HUDEP-2 (cell line): Measurements from ENCODE around the gene LAMTOR2.
A peak's percentile ranks its signal among the peaks of the same experiment; 100 is the strongest.
"Not testable (repeated sequence)": the region's sequence is repeated elsewhere in the genome, so short reads cannot be mapped to it uniquely, and the experiment has no call there.

Experiments
- DNase-seq, 76 experiments: peaks; one replicate each; lab custom pipeline; 2025; ENCODE audit not compliant: unreplicated experiment in 76 of 76; lab: John Stamatoyannopoulos, UW

The LAMTOR2 gene

DNA sequence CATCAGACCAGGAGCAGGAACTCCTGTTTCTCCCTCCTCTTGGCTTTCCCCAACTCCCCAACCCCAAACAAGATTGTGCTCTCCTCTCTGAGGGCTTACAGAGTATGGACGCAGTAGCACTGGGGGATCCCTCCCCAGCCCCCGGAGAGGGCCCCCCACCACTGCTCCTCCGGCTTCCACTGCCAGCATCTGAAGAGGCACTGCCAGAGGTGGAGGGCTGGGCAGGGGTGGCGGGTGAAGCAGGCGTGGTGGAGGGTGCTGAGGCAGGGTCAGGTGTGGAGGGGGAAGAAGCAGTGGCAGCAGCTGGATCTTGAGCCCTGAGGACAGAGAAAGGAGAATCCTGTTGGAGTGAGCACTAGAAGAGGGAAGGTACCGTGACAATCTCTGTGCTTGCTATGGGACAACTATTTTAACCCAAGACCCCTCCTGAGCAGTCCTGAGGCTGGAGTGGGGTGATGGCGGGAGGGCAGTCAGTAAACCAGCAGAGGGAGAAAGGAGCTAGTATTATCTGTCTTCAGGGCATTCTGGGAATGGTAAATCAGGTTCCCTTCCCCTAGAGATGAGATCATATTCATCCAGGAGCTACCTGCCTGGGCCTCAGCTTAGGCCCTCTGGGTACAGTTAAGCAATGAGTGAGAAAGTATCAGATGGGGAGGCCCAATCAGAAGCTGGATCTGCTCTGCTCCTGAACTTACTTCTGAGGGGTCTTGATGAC is 3.4 kb upstream of the LAMTOR2 start:
- DNase-seq: no peak

DNA sequence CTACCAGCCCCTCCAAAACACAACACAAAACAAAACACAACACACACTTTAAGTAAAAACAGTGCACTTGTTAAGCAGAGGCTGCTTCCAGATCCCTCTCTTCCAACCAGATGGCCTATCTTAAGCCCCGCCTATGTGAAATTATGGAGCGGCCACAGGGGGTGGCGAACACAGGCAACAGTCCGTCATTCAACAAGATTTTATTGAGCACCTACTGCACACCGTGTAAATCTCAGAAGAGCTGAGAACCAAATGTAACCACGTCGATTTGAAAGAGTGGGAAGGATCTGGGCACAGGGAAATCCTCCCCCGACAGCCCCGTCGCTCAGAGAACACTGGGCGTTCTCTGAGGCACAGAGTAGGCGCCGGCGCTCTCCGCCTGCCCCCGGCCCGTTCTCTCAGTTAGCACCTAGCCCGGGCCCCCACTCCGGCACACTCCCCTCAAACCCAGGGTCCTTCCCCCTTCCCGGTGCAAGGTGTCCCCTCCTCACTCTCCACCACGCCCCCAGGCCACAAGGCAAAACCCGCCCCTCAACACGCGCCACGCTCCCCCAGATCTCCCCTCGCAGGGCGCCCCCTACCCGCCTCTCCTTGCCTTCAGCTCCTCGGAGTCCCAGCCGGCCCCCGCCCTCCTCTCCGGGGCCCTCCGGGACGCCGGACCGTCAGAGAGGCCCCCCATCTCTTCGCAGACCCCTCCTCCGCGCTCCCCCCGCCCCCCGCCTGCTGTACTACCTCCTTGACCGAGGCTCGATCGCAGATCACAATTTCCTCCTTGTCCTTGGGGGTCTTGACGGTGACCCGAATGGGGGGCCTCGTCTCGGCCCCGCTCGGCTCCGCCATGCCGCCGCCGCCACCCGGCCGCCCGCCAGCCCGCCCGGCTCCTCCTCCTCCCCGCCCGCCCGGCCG is 1.5 kb upstream of the LAMTOR2 start:
- peak in 52 of 76 experiments; percentile 9 to 68 (median 35) for DNase-seq

GRCh38 chr1:156053768-156054499 is 648 bp upstream of the LAMTOR2 start, which contains the start of gene UBQLN4:
Gene UBQLN4, minus strand, starts transcription at chr1:156053798. Its CDS starts 97 bp downstream, at chr1:156053701.
- peak in 73 of 76 experiments; percentile 9 to 91 (median 80) for DNase-seq

GRCh38 chr1:156055281-156056048 is 883 bp downstream of the LAMTOR2 start:
- DNase-seq: peak in 1 of 76 experiments; percentile 18

GRCh38 chr1:156056326-156056849 is 1.8 kb downstream of the LAMTOR2 start:
- DNase-seq: no peak

GRCh38 chr1:156060937-156061636 is 6.5 kb downstream of the LAMTOR2 start, which contains the start of gene RAB25:
Gene RAB25, plus strand, starts transcription at chr1:156061160. Its CDS starts 241 bp downstream, at chr1:156061401.
- no peak for DNase-seq

GRCh38 chr1:156062189-156062588 is 7.6 kb downstream of the LAMTOR2 start:
- DNase-seq: no peak

GRCh38 chr1:156063997-156064285 is 9.4 kb downstream of the LAMTOR2 start:
- DNase-seq: no peak

- DNase-seq: no peak
Measured at GRCh38 chr1:156064615-156065014, 10.0 kb downstream of the LAMTOR2 start.

DNA sequence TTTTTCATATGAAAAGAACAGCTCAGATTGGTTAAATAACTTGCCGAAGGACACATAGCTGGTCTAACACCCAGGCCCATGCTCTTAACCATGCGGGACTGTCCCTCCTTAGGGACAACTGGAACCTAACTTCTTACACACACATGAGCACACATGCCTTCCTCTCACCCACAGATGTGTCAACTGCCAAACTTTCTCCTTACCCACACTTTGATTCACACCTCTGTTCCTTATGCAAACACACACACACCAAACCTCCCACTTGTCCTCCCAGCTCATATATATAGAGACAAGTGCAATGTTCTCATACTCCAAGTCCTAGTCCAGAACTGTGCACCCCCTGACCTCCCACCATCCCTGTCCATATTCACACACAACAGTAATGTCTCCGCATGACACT is 10.6 kb downstream of the LAMTOR2 start:
- no peak for DNase-seq

- DNase-seq: no peak
Measured at GRCh38 chr1:156065871-156066270, 11.3 kb downstream of the LAMTOR2 start.

- DNase-seq: no peak
Measured at GRCh38 chr1:156067262-156067661, 12.7 kb downstream of the LAMTOR2 start.

DNA sequence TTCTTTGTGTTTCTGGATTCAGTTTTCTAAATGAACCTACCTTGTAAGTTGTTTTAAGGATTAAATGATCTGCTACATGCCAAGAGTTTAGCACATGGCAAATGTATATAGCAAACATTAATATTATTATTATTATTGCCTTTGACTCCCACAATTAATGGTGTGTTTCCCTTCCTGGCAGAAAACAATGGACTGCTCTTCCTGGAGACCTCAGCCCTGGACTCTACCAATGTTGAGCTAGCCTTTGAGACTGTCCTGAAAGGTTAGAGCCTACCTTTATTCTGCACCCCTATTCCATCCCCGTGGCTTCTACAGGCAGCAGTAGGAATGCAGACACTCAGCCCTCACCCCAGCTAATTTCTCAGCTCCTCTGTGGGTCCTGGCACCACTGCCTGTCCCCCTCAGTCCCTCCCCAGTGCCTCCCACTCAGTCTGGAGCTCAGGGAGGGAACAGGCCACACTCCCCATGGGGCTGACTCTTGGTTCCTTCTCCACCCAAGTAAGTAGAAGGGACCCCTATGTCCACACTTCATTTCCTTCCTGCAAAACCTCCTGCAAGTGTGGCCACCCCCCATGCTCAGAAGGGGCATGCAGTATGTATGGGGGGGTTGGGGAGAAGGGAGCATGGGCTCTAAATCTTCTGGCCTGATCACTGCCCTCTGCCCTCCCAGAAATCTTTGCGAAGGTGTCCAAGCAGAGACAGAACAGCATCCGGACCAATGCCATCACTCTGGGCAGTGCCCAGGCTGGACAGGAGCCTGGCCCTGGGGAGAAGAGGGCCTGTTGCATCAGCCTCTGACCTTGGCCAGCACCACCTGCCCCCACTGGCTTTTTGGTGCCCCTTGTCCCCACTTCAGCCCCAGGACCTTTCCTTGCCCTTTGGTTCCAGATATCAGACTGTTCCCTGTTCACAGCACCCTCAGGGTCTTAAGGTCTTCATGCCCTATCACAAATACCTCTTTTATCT is 15.2 kb downstream of the LAMTOR2 start:
- DNase-seq: no peak

GRCh38 chr1:156070548-156070947 is 16.0 kb downstream of the LAMTOR2 start:
- DNase-seq: no peak

- DNase-seq: not testable (repeated sequence)
Measured at GRCh38 chr1:156071332-156071816, 16.8 kb downstream of the LAMTOR2 start.

DNA sequence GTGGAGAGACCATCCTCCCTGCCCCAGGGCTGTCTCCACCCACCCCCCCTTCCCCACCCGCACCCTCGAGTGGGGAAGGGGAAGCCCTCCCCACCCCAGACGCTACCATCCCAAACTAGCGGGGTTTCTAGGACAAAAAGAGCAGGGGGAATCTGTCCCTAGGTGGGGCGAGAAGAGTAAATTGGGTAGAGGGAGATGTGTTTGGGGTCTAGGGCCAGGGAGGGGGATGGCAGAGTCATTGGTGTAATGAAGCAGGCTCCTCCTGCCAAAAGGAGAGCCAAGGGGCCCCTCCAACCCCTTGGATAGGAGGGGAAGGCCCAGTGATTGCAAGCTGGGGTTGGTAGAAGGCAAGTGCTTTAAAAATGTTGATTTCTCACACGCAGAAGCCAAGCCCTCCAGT is 17.7 kb downstream of the LAMTOR2 start:
- no peak for DNase-seq

DNA sequence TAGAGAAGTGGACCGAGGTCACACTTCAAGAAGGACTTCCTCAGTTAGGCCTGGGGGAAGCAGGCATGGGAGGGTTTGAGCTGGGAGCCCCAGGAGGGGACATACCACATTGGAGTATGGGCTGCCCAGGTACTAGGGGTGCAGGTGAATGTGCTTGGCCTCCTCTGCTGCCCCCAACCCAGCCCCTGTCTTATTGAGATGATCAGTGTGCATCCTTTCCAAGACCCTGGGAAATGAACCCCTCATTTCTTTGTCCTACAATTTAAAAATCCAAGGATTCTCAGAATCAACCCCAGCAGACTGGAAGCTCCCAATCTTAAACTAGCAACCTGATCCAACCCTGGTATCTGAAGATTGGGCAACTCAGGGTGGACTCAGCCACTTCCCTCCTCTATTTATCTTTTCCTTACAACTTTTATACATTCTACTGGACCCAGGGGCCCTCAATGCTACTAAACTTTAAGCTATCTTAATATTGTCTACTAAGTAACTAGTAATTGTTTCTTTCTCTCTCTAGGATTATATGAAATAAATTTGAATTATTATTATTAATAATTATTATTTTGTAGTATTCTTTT is 18.6 kb downstream of the LAMTOR2 start:
- no peak for DNase-seq

- DNase-seq: no peak
Measured at GRCh38 chr1:156073740-156074139, 19.2 kb downstream of the LAMTOR2 start.
